Gastroesophageal sphincter (tissue), 4 donors: ENCODE results near the gene NTRK3. TPM values are rescaled to one million over a fixed set of nuclear protein-coding genes. Genes with fewer than 3 reads are reported as not detected.

Experiments
- ATAC-seq: fragments of 150-250 bp; one replicate; pipeline ENCODE4 v1.9.1; 2016; ENCODE audit warnings: mild to moderate bottlenecking, moderate library complexity
- H3K27ac ChIP-seq, 4 donors: fragments of 200-600 bp; sonication (generic) in 3 of 4; 1 replicate in 3 of 4; 2 replicates in 1 of 4; pipeline ENCODE4 v1.5.1; 2016 to 2019
- H3K27me3 ChIP-seq: fragments of 200-600 bp; sonication (generic); one replicate; pipeline ENCODE4 v1.5.1; 2019
- H3K36me3 ChIP-seq, 2 donors: fragments of 200-600 bp; sonication (generic); one replicate each; pipeline ENCODE4 v1.5.1; 2019; ENCODE audit warnings: control low read depth in 1 of 2
- H3K4me1 ChIP-seq, 3 donors: fragments of 200-600 bp; sonication (generic); 1 replicate in 2 of 3; 2 replicates in 1 of 3; pipeline ENCODE4 v1.5.1; 2016 to 2019; ENCODE audit warnings: control low read depth in 2 of 3
- H3K4me3 ChIP-seq, 2 donors: fragments of 200-600 bp; sonication (generic); one replicate each; pipeline ENCODE4 v1.5.1; 2019; ENCODE audit warnings: mild to moderate bottlenecking in 1 of 2, moderate library complexity in 1 of 2
- H3K9me3 ChIP-seq, 3 donors: fragments of 200-600 bp; sonication (generic); one replicate each; pipeline ENCODE4 v1.5.1; 2017 to 2019; ENCODE audit warnings: control low read depth in 2 of 3
- CTCF ChIP-seq, 4 experiments: fragments of 200-600 bp in 2 of 4; fragments of 450-650 bp in 2 of 4; sonication (generic) in 1 of 4; IDR thresholded peaks; one replicate each; pipeline ENCODE4 v1.5.1; 2017 to 2019; ENCODE audit warnings: antibody characterized with exemption in 4 of 4, mild to moderate bottlenecking in 2 of 4, moderate library complexity in 2 of 4
- EP300 ChIP-seq: sonication (generic); formaldehyde crosslinking; IDR thresholded peaks from one replicate; pipeline ENCODE4 v1.6.1; 2017; ENCODE audit warnings: antibody characterized with exemption, mild to moderate bottlenecking
- POLR2A ChIP-seq, 2 donors: fragments of 450-650 bp; IDR thresholded peaks; one replicate each; pipeline ENCODE4 v1.6.1; 2017; ENCODE audit warnings: antibody characterized with exemption in 2 of 2, mild to moderate bottlenecking in 2 of 2, moderate library complexity in 1 of 2
- POLR2AphosphoS5 ChIP-seq: sonication (generic); formaldehyde crosslinking; IDR thresholded peaks from one replicate; pipeline ENCODE4 v1.6.1; 2017; ENCODE audit warnings: antibody characterized with exemption
- WGBS, 2 donors: methylation state at CpG; one replicate each; pipeline ENCODE4 v1.1.5; 2018; ENCODE audit warnings: low coverage in 1 of 2; 5-methylcytosine and 5-hydroxymethylcytosine counted together
- small RNA-seq, 4 donors: library from RNA; depleted of rRNA; stranded (forward); fragments of <200 nt; gene quantifications; one replicate each; pipeline ENCODE3, GENCODE V24; 2016
- total RNA-seq, 4 donors: library from RNA; depleted of rRNA; stranded (reverse); fragments of >200 nt; gene quantifications; one replicate each; pipeline ENCODE4 v1.1.0, GENCODE V29; 2016

The NTRK3 gene
- total RNA-seq, 4 donors from 2014 or later: 0.47 to 4.3 (median 1.5) TPM

- Histone ChIP-seq H3K27me3 (no peaks in the 10 kb centered on the region), H3K27ac (no peak overlapping the region), H3K4me1 (no peaks in the 10 kb centered on the region), H3K4me3 (no peak overlapping the region), H3K36me3 (no peaks in the 10 kb centered on the region), H3K9me3 (no peaks in the 10 kb centered on the region)
- 35 to 84% methylated on average over 2 to 3 of the region's 5 CpGs for WGBS, 2 donors
- TF ChIP-seq CTCF (IDR thresholded peaks at IDR 0.05) (no peak), EP300 (no peak), POLR2A (IDR thresholded peaks at IDR 0.05) (no peak), POLR2AphosphoS5 (no peak)
- no peak for ATAC-seq
Measured at GRCh38 chr15:87816811-87817210, 439.7 kb downstream of the NTRK3 start.

GRCh38 chr15:87816016-87816415 is 440.5 kb downstream of the NTRK3 start:
- no peak for TF ChIP-seq POLR2AphosphoS5
- no peak for TF ChIP-seq EP300
- no peak for TF ChIP-seq POLR2A (IDR thresholded peaks at IDR 0.05)
- TF ChIP-seq CTCF (IDR thresholded peaks at IDR 0.05): no peak
- 80 to 88% methylated on average over 1 of the region's 1 CpG for WGBS, 2 donors
- Histone ChIP-seq H3K4me3 (no peak overlapping the region), H3K27ac (no peak overlapping the region), H3K9me3 (no peaks in the 10 kb centered on the region), H3K4me1 (no peaks in the 10 kb centered on the region), H3K27me3 (no peaks in the 10 kb centered on the region), H3K36me3 (no peaks in the 10 kb centered on the region)
- ATAC-seq: no peak

Small RNA genes lying within 50 kb of the gene (small RNA-seq; reads per million reads assigned to genes)
- gene MED28P6: 0 reads per million in 4 donors

Other genes starting within 250 kb of the NTRK3 start
- 10 to 100 TPM; 22.6 to 26.9 (median 22.9) TPM for gene MRPL46, start 210.6 kb upstream of the NTRK3 start, total RNA-seq
- 10 to 100 TPM; 19.5 to 27.5 (median 25.7) TPM for gene MRPS11, start 211.0 kb upstream of the NTRK3 start, total RNA-seq